ENCODE measurements around the gene KIF1A.

- TF ChIP-seq CTCF (IDR thresholded peaks at IDR 0.05; ENCODE audit: insufficient read depth, low read length) (no peak), GABPA (IDR thresholded peaks at IDR 0.05; ENCODE audit: low read depth) (no peak)
These were observed 87.0 kb downstream of the KIF1A start for GRCh38 chr2:240732911-240733622.

Data from HL-60 (cell line).